GM23338 (cell line): ENCODE results near the gene ECHDC1. TPM values are rescaled to one million over a fixed set of nuclear protein-coding genes. Genes with fewer than 3 reads are reported as not detected.

ENCODE experiments used
- ATAC-seq: fragments of 200-7000 bp; cut with Tn5 transposase; 3 replicates; pipeline ENCODE4 v1.9.1; 2020
- DNase-seq: peaks from one replicate; pipeline ENCODE4 v3.0.0-alpha.2; 2015; ENCODE audit warnings: low spot score
- H2AFZ ChIP-seq: fragments of 200-600 bp; sonication (generic); 2 replicates; pipeline ENCODE4 v1.8.0; 2016; ENCODE audit warnings: antibody characterized with exemption, mild to moderate bottlenecking, moderate library complexity
- H3F3A ChIP-seq: fragments of 200-600 bp; sonication (generic); replicated peaks from 2 replicates; pipeline ENCODE4 v1.8.0; 2017; ENCODE audit warnings: antibody characterized with exemption, mixed run types, low read depth
- H3K27ac ChIP-seq: fragments of 200-600 bp; sonication (generic); 2 replicates; pipeline ENCODE4 v1.6.1; 2016; ENCODE audit warnings: low read depth
- H3K27me3 ChIP-seq: fragments of 200-600 bp; sonication (generic); 2 replicates; pipeline ENCODE4 v1.8.0; 2016; ENCODE audit warnings: mild to moderate bottlenecking, mixed run types, moderate library complexity; ENCODE audit not compliant: insufficient read depth
- H3K36me3 ChIP-seq: fragments of 200-600 bp; sonication (generic); 2 replicates; pipeline ENCODE4 v1.8.0; 2016; ENCODE audit warnings: mild to moderate bottlenecking; ENCODE audit not compliant: insufficient read depth
- H3K4me1 ChIP-seq: fragments of 200-600 bp; sonication (generic); 2 replicates; pipeline ENCODE4 v1.8.0; 2016; ENCODE audit warnings: mild to moderate bottlenecking, moderate library complexity; ENCODE audit not compliant: insufficient read depth
- H3K4me2 ChIP-seq: fragments of 200-600 bp; sonication (generic); 2 replicates; pipeline ENCODE4 v1.7.1; 2017; ENCODE audit warnings: mixed run types
- H3K4me3 ChIP-seq: fragments of 200-600 bp; sonication (generic); 2 replicates; pipeline ENCODE4 v1.6.1; 2016; ENCODE audit warnings: mixed run types
- H3K79me2 ChIP-seq: fragments of 200-600 bp; sonication (generic); replicated peaks from 2 replicates; pipeline ENCODE4 v1.8.0; 2017; ENCODE audit warnings: mild to moderate bottlenecking; ENCODE audit not compliant: insufficient read depth
- H3K9me2 ChIP-seq: fragments of 200-600 bp; sonication (generic); 2 replicates; pipeline ENCODE4 v1.8.0; 2017; ENCODE audit not compliant: insufficient read depth
- H4K20me1 ChIP-seq: fragments of 200-600 bp; sonication (generic); replicated peaks from 2 replicates; pipeline ENCODE4 v1.8.0; 2017; ENCODE audit warnings: mild to moderate bottlenecking; ENCODE audit not compliant: insufficient read depth
- H3K27ac Mint-ChIP-seq: 2 replicates; pipeline ENCODE4 v1.8.0; 2020; ENCODE audit warnings: inconsistent platforms, mild to moderate bottlenecking, moderate library complexity, mixed read lengths
- H3K27me3 Mint-ChIP-seq: 3 replicates; pipeline ENCODE4 v1.8.0; 2022; ENCODE audit warnings: low read depth, mild to moderate bottlenecking, moderate library complexity, mixed read lengths, inconsistent platforms; ENCODE audit not compliant: insufficient read depth, poor library complexity
- H3K36me3 Mint-ChIP-seq: 3 replicates; pipeline ENCODE4 v1.8.0; 2021; ENCODE audit warnings: low read depth, mild to moderate bottlenecking, inconsistent platforms, moderate library complexity, mixed read lengths
- H3K4me1 Mint-ChIP-seq: 3 replicates; pipeline ENCODE4 v1.8.0; 2020; ENCODE audit warnings: mild to moderate bottlenecking, inconsistent platforms, mixed read lengths
- H3K4me3 Mint-ChIP-seq: 3 replicates; pipeline ENCODE4 v1.8.0; 2021; ENCODE audit warnings: moderate library complexity, mild to moderate bottlenecking, inconsistent platforms, mixed read lengths
- H3K9me3 Mint-ChIP-seq: 3 replicates; pipeline ENCODE4 v1.8.0; 2020; ENCODE audit warnings: moderate library complexity, mild to moderate bottlenecking, inconsistent platforms, mixed read lengths
- CREB1 ChIP-seq: fragments of 250-450 bp; sonication (Bioruptor Pico); IDR thresholded peaks from 2 replicates; pipeline ENCODE4 v1.5.0; 2020; ENCODE audit warnings: low read depth, mild to moderate bottlenecking, moderate library complexity
- CTCF ChIP-seq, 2 experiments: fragments of 200-600 bp in 1 of 2; sonication (generic) in 1 of 2; conservative IDR thresholded peaks; 2 replicates each; pipeline versions ENCODE4 v1.5.1 to v1.6.1; 2016 to 2017; ENCODE audit warnings: antibody characterized with exemption in 2 of 2, low read depth in 2 of 2, mild to moderate bottlenecking in 2 of 2, moderate library complexity in 1 of 2
- ZNF114 ChIP-seq: fragments of 250-450 bp; sonication (Bioruptor Pico); IDR thresholded peaks from 2 replicates; pipeline ENCODE4 v1.5.0; 2020; ENCODE audit warnings: mild to moderate bottlenecking, moderate library complexity
- ZNF331 ChIP-seq: fragments of 250-450 bp; sonication (Bioruptor Pico); IDR thresholded peaks from 2 replicates; pipeline ENCODE4 v1.5.0; 2020; ENCODE audit warnings: low read depth, mild to moderate bottlenecking, moderate library complexity
- polyA plus RNA-seq: library from polyadenylated mRNA; unstranded; fragments of >200 nt; fragmentation: Nextera tagmentation; extraction: Ambion mirVana; gene quantifications from 2 replicates; pipeline ENCODE4 v1.2.1, GENCODE V29; 2016
- total RNA-seq: library from RNA; depleted of rRNA; stranded (reverse); fragments of >200 nt; shearing (Covaris generic); gene quantifications from 2 replicates; pipeline ENCODE4 v1.2.3, GENCODE V29; 2014
- TF ChIP-seq, protein P1 (sequence below): fragments of 250-450 bp; sonication (Bioruptor Pico); IDR thresholded peaks from 2 replicates; pipeline ENCODE4 v1.5.0; 2020; ENCODE audit warnings: mild to moderate bottlenecking, moderate library complexity
- TF ChIP-seq, protein P2 (sequence below): IDR thresholded peaks from 2 replicates; pipeline ENCODE4 v1.6.1; 2016; ENCODE audit warnings: antibody characterized with exemption

The ECHDC1 gene
- total and polyA plus RNA-seq, 2 experiments from 2014 or later: 65.8 to 98.4 TPM

- TF ChIP-seq, protein P1, sequence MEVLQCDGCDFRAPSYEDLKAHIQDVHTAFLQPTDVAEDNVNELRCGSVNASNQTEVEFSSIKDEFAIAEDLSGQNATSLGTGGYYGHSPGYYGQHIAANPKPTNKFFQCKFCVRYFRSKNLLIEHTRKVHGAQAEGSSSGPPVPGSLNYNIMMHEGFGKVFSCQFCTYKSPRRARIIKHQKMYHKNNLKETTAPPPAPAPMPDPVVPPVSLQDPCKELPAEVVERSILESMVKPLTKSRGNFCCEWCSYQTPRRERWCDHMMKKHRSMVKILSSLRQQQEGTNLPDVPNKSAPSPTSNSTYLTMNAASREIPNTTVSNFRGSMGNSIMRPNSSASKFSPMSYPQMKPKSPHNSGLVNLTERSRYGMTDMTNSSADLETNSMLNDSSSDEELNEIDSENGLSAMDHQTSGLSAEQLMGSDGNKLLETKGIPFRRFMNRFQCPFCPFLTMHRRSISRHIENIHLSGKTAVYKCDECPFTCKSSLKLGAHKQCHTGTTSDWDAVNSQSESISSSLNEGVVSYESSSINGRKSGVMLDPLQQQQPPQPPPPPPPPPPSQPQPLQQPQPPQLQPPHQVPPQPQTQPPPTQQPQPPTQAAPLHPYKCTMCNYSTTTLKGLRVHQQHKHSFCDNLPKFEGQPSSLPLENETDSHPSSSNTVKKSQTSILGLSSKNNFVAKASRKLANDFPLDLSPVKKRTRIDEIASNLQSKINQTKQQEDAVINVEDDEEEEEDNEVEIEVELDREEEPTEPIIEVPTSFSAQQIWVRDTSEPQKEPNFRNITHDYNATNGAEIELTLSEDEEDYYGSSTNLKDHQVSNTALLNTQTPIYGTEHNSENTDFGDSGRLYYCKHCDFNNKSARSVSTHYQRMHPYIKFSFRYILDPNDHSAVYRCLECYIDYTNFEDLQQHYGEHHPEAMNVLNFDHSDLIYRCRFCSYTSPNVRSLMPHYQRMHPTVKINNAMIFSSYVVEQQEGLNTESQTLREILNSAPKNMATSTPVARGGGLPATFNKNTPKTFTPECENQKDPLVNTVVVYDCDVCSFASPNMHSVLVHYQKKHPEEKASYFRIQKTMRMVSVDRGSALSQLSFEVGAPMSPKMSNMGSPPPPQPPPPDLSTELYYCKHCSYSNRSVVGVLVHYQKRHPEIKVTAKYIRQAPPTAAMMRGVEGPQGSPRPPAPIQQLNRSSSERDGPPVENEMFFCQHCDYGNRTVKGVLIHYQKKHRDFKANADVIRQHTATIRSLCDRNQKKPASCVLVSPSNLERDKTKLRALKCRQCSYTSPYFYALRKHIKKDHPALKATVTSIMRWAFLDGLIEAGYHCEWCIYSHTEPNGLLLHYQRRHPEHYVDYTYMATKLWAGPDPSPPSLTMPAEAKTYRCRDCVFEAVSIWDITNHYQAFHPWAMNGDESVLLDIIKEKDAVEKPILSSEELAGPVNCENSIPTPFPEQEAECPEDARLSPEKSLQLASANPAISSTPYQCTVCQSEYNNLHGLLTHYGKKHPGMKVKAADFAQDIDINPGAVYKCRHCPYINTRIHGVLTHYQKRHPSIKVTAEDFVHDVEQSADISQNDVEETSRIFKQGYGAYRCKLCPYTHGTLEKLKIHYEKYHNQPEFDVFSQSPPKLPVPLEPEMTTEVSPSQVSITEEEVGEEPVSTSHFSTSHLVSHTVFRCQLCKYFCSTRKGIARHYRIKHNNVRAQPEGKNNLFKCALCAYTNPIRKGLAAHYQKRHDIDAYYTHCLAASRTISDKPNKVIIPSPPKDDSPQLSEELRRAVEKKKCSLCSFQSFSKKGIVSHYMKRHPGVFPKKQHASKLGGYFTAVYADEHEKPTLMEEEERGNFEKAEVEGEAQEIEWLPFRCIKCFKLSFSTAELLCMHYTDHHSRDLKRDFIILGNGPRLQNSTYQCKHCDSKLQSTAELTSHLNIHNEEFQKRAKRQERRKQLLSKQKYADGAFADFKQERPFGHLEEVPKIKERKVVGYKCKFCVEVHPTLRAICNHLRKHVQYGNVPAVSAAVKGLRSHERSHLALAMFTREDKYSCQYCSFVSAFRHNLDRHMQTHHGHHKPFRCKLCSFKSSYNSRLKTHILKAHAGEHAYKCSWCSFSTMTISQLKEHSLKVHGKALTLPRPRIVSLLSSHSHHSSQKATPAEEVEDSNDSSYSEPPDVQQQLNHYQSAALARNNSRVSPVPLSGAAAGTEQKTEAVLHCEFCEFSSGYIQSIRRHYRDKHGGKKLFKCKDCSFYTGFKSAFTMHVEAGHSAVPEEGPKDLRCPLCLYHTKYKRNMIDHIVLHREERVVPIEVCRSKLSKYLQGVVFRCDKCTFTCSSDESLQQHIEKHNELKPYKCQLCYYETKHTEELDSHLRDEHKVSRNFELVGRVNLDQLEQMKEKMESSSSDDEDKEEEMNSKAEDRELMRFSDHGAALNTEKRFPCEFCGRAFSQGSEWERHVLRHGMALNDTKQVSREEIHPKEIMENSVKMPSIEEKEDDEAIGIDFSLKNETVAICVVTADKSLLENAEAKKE (CRISPR knock-in tag): no peak
Observed at GRCh38 chr6:127376685-127377084, 33.3 kb upstream of the ECHDC1 start (continued).

- no peak for DNase-seq
- no peak overlapping the region for H3K4me2 ChIP-seq
- peaks cover 4% of the 10 kb centered on the region; the same call in 1 of the 3 replicates for H3K4me1 Mint-ChIP-seq
- H3K27ac ChIP-seq: no peak overlapping the region
- TF ChIP-seq, protein P2, sequence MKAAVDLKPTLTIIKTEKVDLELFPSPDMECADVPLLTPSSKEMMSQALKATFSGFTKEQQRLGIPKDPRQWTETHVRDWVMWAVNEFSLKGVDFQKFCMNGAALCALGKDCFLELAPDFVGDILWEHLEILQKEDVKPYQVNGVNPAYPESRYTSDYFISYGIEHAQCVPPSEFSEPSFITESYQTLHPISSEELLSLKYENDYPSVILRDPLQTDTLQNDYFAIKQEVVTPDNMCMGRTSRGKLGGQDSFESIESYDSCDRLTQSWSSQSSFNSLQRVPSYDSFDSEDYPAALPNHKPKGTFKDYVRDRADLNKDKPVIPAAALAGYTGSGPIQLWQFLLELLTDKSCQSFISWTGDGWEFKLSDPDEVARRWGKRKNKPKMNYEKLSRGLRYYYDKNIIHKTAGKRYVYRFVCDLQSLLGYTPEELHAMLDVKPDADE: no peak
- TF ChIP-seq ZNF331 (CRISPR knock-in tag) (no peak), CREB1 (CRISPR knock-in tag) (no peak), CTCF (conservative IDR thresholded peaks at IDR 0.05; ENCODE audit: low read depth in 2 of 2) (no peak), ZNF114 (CRISPR knock-in tag) (no peak)
- peaks cover 8% of the 10 kb centered on the region; the same call in 1 of the 3 replicates for H3K36me3 Mint-ChIP-seq
- H3K36me3 ChIP-seq: no peaks in the 10 kb centered on the region
- H3K27me3 ChIP-seq: no peaks in the 10 kb centered on the region
- H3K27ac Mint-ChIP-seq: no peak overlapping the region; the same call in 1 of the 2 replicates
- no peak overlapping the region for H3K4me3 ChIP-seq
- H3F3A ChIP-seq: no peaks in the 10 kb centered on the region
- no peak for ATAC-seq
- H3K27me3 Mint-ChIP-seq: peaks cover 2% of the 10 kb centered on the region
- no peaks in the 10 kb centered on the region for H4K20me1 ChIP-seq
- peaks cover 3% of the 10 kb centered on the region; the same call in 2 of the 3 replicates for H3K9me3 Mint-ChIP-seq
- no peaks in the 10 kb centered on the region for H3K79me2 ChIP-seq
- no peak overlapping the region for H2AFZ ChIP-seq
- H3K4me1 ChIP-seq: 0 out of 2 replicates have a peak, but pooled peaks cover 3% of the 10 kb centered on the region
- no peak overlapping the region for H3K4me3 Mint-ChIP-seq
- peaks cover 8% of the 10 kb centered on the region; the same call in 1 of the 2 replicates for H3K9me2 ChIP-seq
Observed at GRCh38 chr6:127367023-127367375, 23.6 kb upstream of the ECHDC1 start.
